ENCODE measurements around the gene MACROD1. TPM values are rescaled to one million over a fixed set of nuclear protein-coding genes. Genes with fewer than 3 reads are reported as not detected.

The MACROD1 gene
- total and polyA plus RNA-seq, 4 donors, result 10.6 to 31.6 (median 23.9) TPM

- H3K27ac ChIP-seq (ENCODE audit: low read depth, low read length), result no peak overlapping the region
- H3K4me3 ChIP-seq (ENCODE audit: low read depth, low read length), result no peak overlapping the region
- no peaks in the 10 kb centered on the region for H3K27me3 ChIP-seq (ENCODE audit: control insufficient read depth, insufficient read depth, low read length)
- no peak for DNase-seq (ENCODE audit: low read depth in 4 of 6, low spot score in 6 of 6)
- peaks cover 22% of the 10 kb centered on the region for H3K36me3 ChIP-seq (ENCODE audit: control insufficient read depth, insufficient read depth, low read length)
- H3K9me3 ChIP-seq (ENCODE audit: control insufficient read depth, insufficient read depth, low read length), result no peaks in the 10 kb centered on the region
- H3K4me1 ChIP-seq (ENCODE audit: control insufficient read depth, insufficient read depth, low read length), result peaks cover 74% of the 10 kb centered on the region
- 44% methylated on average over 8 of the region's 12 CpGs for WGBS (ENCODE audit: insufficient coverage)
These were observed 95.6 kb downstream of the MACROD1 start for GRCh38 chr11:64070314-64070681.

- peaks cover 81% of the 10 kb centered on the region for H3K4me1 ChIP-seq (ENCODE audit: control insufficient read depth, insufficient read depth, low read length)
- no peaks in the 10 kb centered on the region for H3K27me3 ChIP-seq (ENCODE audit: control insufficient read depth, insufficient read depth, low read length)
- no peaks in the 10 kb centered on the region for H3K9me3 ChIP-seq (ENCODE audit: control insufficient read depth, insufficient read depth, low read length)
- no peak overlapping the region for H3K27ac ChIP-seq (ENCODE audit: low read depth, low read length)
- H3K4me3 ChIP-seq (ENCODE audit: low read depth, low read length), result no peak overlapping the region
- WGBS (ENCODE audit: insufficient coverage), result 60% methylated on average over 17 of the region's 23 CpGs
- no peak for DNase-seq (ENCODE audit: low read depth in 4 of 6, low spot score in 6 of 6)
- peaks cover 24% of the 10 kb centered on the region for H3K36me3 ChIP-seq (ENCODE audit: control insufficient read depth, insufficient read depth, low read length)
These were observed 96.3 kb downstream of the MACROD1 start for GRCh38 chr11:64069401-64070313.

- Histone ChIP-seq H3K27me3 (ENCODE audit: control insufficient read depth, insufficient read depth, low read length) (no peaks in the 10 kb centered on the region), H3K36me3 (ENCODE audit: control insufficient read depth, insufficient read depth, low read length) (peaks cover 24% of the 10 kb centered on the region), H3K4me1 (ENCODE audit: control insufficient read depth, insufficient read depth, low read length) (peaks cover 87% of the 10 kb centered on the region), H3K9me3 (ENCODE audit: control insufficient read depth, insufficient read depth, low read length) (no peaks in the 10 kb centered on the region), H3K4me3 (ENCODE audit: low read depth, low read length) (no peak overlapping the region), H3K27ac (ENCODE audit: low read depth, low read length) (no peak overlapping the region)
- WGBS (ENCODE audit: insufficient coverage), result 81% methylated on average over 19 of the region's 20 CpGs
- DNase-seq (ENCODE audit: low read depth in 4 of 6, low spot score in 6 of 6), result no peak
These were observed 97.1 kb downstream of the MACROD1 start for GRCh38 chr11:64068705-64069400.

GRCh38 chr11:64067230-64067993, 98.5 kb downstream of the MACROD1 start:
- DNase-seq (ENCODE audit: low read depth in 4 of 6, low spot score in 6 of 6), result peak in 1 of 6 donors; percentile 51
- Histone ChIP-seq H3K36me3 (ENCODE audit: control insufficient read depth, insufficient read depth, low read length) (peaks cover 19% of the 10 kb centered on the region), H3K27ac (ENCODE audit: low read depth, low read length) (no peak overlapping the region), H3K9me3 (ENCODE audit: control insufficient read depth, insufficient read depth, low read length) (no peaks in the 10 kb centered on the region), H3K4me1 (ENCODE audit: control insufficient read depth, insufficient read depth, low read length) (peaks cover 87% of the 10 kb centered on the region), H3K4me3 (ENCODE audit: low read depth, low read length) (no peak overlapping the region), H3K27me3 (ENCODE audit: control insufficient read depth, insufficient read depth, low read length) (no peaks in the 10 kb centered on the region)
- WGBS (ENCODE audit: insufficient coverage), result 37% methylated on average over 9 of the region's 26 CpGs

GRCh38 chr11:64065712-64066111, 100.2 kb downstream of the MACROD1 start:
- H3K27me3 ChIP-seq (ENCODE audit: control insufficient read depth, insufficient read depth, low read length), result no peaks in the 10 kb centered on the region
- no peak overlapping the region for H3K4me3 ChIP-seq (ENCODE audit: low read depth, low read length)
- no peaks in the 10 kb centered on the region for H3K9me3 ChIP-seq (ENCODE audit: control insufficient read depth, insufficient read depth, low read length)
- WGBS (ENCODE audit: insufficient coverage), result 90% methylated on average over 3 of the region's 10 CpGs
- H3K27ac ChIP-seq (ENCODE audit: low read depth, low read length), result no peak overlapping the region
- H3K4me1 ChIP-seq (ENCODE audit: control insufficient read depth, insufficient read depth, low read length), result peaks cover 87% of the 10 kb centered on the region
- peaks cover 21% of the 10 kb centered on the region for H3K36me3 ChIP-seq (ENCODE audit: control insufficient read depth, insufficient read depth, low read length)
- DNase-seq (ENCODE audit: low read depth in 4 of 6, low spot score in 6 of 6), result no peak

- Histone ChIP-seq H3K4me3 (ENCODE audit: low read depth, low read length) (no peak overlapping the region), H3K27ac (ENCODE audit: low read depth, low read length) (no peak overlapping the region), H3K27me3 (ENCODE audit: control insufficient read depth, insufficient read depth, low read length) (peaks cover under 1% of the 10 kb centered on the region), H3K36me3 (ENCODE audit: control insufficient read depth, insufficient read depth, low read length) (peaks cover 24% of the 10 kb centered on the region), H3K4me1 (ENCODE audit: control insufficient read depth, insufficient read depth, low read length) (peaks cover 87% of the 10 kb centered on the region), H3K9me3 (ENCODE audit: control insufficient read depth, insufficient read depth, low read length) (no peaks in the 10 kb centered on the region)
- DNase-seq (ENCODE audit: low read depth in 4 of 6, low spot score in 6 of 6), result no peak
- WGBS (ENCODE audit: insufficient coverage), result over 99% methylated on average over 11 of the region's 11 CpGs
These were observed 100.8 kb downstream of the MACROD1 start for GRCh38 chr11:64065141-64065465.

- Histone ChIP-seq H3K36me3 (ENCODE audit: control insufficient read depth, insufficient read depth, low read length) (peaks cover 25% of the 10 kb centered on the region), H3K9me3 (ENCODE audit: control insufficient read depth, insufficient read depth, low read length) (no peaks in the 10 kb centered on the region), H3K27ac (ENCODE audit: low read depth, low read length) (no peak overlapping the region), H3K4me1 (ENCODE audit: control insufficient read depth, insufficient read depth, low read length) (peaks cover 87% of the 10 kb centered on the region), H3K4me3 (ENCODE audit: low read depth, low read length) (no peak overlapping the region), H3K27me3 (ENCODE audit: control insufficient read depth, insufficient read depth, low read length) (peaks cover 2% of the 10 kb centered on the region)
- DNase-seq (ENCODE audit: low read depth in 4 of 6, low spot score in 6 of 6), result peak in 1 of 6 donors; percentile 83
- WGBS (ENCODE audit: insufficient coverage), result 79% methylated on average over 17 of the region's 17 CpGs
These were observed 101.4 kb downstream of the MACROD1 start for GRCh38 chr11:64064374-64065140.

GRCh38 chr11:64063777-64064176, 102.1 kb downstream of the MACROD1 start:
- peak in 2 of 6 donors; percentile 61 to 69 for DNase-seq (ENCODE audit: low read depth in 4 of 6, low spot score in 6 of 6)
- Histone ChIP-seq H3K36me3 (ENCODE audit: control insufficient read depth, insufficient read depth, low read length) (peaks cover 26% of the 10 kb centered on the region), H3K27ac (ENCODE audit: low read depth, low read length) (no peak overlapping the region), H3K4me3 (ENCODE audit: low read depth, low read length) (no peak overlapping the region), H3K9me3 (ENCODE audit: control insufficient read depth, insufficient read depth, low read length) (no peaks in the 10 kb centered on the region), H3K27me3 (ENCODE audit: control insufficient read depth, insufficient read depth, low read length) (peaks cover 2% of the 10 kb centered on the region), H3K4me1 (ENCODE audit: control insufficient read depth, insufficient read depth, low read length) (peaks cover 87% of the 10 kb centered on the region)
- WGBS (ENCODE audit: insufficient coverage), result 48% methylated on average over 6 of the region's 13 CpGs

Measured in spinal cord (tissue), 10 donors.